ENCODE data around the gene TMEM229B.

Gene TMEM229B

GRCh38 chr14:67429510-67430205, 58.9 kb downstream of the TMEM229B start:
- TF ChIP-seq, protein P1, sequence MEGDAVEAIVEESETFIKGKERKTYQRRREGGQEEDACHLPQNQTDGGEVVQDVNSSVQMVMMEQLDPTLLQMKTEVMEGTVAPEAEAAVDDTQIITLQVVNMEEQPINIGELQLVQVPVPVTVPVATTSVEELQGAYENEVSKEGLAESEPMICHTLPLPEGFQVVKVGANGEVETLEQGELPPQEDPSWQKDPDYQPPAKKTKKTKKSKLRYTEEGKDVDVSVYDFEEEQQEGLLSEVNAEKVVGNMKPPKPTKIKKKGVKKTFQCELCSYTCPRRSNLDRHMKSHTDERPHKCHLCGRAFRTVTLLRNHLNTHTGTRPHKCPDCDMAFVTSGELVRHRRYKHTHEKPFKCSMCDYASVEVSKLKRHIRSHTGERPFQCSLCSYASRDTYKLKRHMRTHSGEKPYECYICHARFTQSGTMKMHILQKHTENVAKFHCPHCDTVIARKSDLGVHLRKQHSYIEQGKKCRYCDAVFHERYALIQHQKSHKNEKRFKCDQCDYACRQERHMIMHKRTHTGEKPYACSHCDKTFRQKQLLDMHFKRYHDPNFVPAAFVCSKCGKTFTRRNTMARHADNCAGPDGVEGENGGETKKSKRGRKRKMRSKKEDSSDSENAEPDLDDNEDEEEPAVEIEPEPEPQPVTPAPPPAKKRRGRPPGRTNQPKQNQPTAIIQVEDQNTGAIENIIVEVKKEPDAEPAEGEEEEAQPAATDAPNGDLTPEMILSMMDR (IDR thresholded peaks at IDR 0.05) = no peak
- TF ChIP-seq ZFX (IDR thresholded peaks at IDR 0.05; ENCODE audit: borderline replicate concordance) = no peak
- H3K27ac ChIP-seq = no peak overlapping the region

GRCh38 chr14:67428501-67429031, 60.0 kb downstream of the TMEM229B start:
- H3K27ac ChIP-seq = no peak overlapping the region
- no peak for TF ChIP-seq ZFX (IDR thresholded peaks at IDR 0.05; ENCODE audit: borderline replicate concordance)
- TF ChIP-seq, protein P1 (IDR thresholded peaks at IDR 0.05) = no peak

- TF ChIP-seq, protein P1 (IDR thresholded peaks at IDR 0.05) = peak; percentile 86
- TF ChIP-seq ZFX (IDR thresholded peaks at IDR 0.05; ENCODE audit: borderline replicate concordance) = no peak
- no peak overlapping the region for H3K27ac ChIP-seq
These were observed 61.4 kb downstream of the TMEM229B start for GRCh38 chr14:67426983-67427606.

DNA sequence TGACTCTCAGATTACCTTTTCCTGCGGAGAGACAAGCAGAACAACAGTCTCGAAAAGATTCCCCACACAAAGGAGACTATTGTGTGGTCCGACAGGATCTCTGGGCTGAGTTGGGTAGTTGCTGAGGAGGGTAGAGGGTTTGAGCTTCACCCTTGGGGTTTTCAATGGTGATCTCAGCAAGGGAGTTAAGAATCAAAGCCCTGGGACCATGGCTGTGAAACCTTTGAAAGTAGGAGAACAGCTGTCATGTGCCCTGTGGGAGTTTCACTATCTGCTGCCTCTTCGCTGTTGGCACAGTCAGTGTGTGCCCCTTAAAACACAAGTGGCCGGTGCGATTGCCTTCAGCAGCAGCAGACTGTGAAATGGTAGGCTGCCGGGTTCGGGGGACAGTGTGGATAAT, 62.4 kb downstream of the TMEM229B start:
- H3K27ac ChIP-seq = no peak overlapping the region
- TF ChIP-seq, protein P1 (IDR thresholded peaks at IDR 0.05) = no peak
- TF ChIP-seq ZFX (IDR thresholded peaks at IDR 0.05; ENCODE audit: borderline replicate concordance) = no peak

DNA sequence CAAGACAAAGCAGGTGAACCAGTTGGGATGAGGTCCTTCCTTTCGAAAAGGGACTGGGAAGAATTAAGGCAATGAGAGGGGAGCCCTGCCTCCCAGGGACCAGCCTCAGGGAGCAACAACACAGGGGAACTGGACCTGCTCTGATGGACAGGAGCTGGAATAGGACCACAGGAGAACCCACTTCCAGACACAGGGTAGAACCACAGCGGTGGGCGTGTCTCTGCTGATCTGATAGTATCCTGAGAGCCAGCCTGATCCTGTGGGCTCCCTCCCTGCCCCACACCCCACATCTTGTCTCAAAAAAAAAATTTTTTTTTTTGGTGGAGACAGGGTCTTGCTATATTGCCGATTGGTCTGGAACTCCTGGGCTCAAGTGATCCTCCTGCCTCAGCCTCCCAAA, 62.9 kb downstream of the TMEM229B start:
- H3K27ac ChIP-seq = no peak overlapping the region
- TF ChIP-seq ZFX (IDR thresholded peaks at IDR 0.05; ENCODE audit: borderline replicate concordance) = no peak
- TF ChIP-seq, protein P1 (IDR thresholded peaks at IDR 0.05) = no peak

DNA sequence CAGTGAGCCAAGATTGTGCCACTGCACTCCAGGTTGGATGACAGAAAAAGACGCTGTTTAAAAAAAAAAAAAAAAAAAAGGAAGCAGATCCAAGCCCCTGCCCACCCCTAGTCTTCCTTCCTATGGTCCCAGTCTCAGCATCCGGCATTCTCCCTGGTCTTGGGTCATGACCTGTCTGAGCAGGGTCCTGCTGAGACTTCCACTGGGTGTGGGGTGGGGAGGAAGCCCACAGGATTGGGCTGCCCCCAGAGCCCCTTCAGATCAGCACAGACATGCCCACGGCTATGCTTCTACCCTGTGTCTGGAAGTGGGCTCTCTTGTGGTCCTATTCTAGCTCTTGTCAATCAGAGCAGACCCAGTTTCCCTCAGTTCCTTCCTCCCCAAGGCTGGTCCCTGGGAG, 64.0 kb downstream of the TMEM229B start:
- no peak overlapping the region for H3K27ac ChIP-seq
- TF ChIP-seq ZFX (IDR thresholded peaks at IDR 0.05; ENCODE audit: borderline replicate concordance) = no peak
- TF ChIP-seq, protein P1 (IDR thresholded peaks at IDR 0.05) = no peak

DNA sequence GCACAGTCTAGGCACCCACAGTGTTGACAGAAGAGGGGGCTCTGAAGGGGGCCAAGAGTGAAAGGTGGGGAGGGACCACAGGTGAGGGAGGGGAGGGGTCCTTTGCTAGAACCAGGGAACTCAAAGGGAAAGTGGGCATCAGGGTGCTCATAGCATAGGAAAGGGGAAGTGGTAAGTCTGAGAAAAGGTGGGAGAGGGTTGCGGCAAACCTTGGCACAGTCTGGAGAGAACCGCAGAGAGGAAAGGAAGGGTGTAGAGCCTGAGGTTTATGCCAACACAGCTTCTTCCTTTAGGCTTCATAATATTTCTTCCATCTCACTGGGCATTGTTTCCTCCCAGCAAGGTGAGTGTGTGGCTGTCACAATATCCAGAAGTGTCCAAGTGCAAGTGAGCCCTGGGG, 65.1 kb downstream of the TMEM229B start:
- no peak overlapping the region for H3K27ac ChIP-seq
- TF ChIP-seq, protein P1 (IDR thresholded peaks at IDR 0.05) = no peak
- no peak for TF ChIP-seq ZFX (IDR thresholded peaks at IDR 0.05; ENCODE audit: borderline replicate concordance)

Measured in 22Rv1 (cell line).